Measurements from ENCODE around the gene GRK3.

GRK3 gene

DNA sequence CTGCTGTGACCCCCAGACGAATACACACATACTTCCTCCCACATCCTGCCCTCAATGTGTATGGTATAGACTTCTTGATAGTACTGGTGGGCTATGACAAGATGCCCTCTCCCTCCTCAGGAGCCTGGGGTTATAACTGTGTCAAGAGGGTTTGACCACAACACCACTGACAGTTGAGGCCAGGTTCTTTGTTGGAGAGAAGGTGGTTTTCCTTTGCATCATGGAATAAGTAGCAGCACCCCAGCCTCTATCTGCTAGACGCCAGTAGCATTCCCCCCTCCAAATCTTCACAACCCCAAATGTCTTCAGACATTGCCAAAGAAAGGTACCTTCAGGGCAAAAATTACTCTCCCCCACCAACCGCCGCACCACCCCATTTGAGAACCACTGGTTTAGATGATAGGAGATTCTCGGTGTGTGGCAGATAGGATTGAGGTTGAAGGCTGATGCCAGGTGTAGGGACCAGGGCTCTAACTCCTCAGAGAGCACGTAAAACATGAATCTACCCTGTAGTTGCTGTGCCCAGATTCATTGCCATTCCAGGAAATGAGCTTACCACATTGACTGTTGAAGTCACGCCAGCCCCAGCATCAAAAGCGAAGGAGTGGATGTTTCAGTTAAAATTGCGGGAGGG lies 172.0 kb downstream of the GRK3 start:
- no peak for DNase-seq (ENCODE audit: low spot score)

DNA sequence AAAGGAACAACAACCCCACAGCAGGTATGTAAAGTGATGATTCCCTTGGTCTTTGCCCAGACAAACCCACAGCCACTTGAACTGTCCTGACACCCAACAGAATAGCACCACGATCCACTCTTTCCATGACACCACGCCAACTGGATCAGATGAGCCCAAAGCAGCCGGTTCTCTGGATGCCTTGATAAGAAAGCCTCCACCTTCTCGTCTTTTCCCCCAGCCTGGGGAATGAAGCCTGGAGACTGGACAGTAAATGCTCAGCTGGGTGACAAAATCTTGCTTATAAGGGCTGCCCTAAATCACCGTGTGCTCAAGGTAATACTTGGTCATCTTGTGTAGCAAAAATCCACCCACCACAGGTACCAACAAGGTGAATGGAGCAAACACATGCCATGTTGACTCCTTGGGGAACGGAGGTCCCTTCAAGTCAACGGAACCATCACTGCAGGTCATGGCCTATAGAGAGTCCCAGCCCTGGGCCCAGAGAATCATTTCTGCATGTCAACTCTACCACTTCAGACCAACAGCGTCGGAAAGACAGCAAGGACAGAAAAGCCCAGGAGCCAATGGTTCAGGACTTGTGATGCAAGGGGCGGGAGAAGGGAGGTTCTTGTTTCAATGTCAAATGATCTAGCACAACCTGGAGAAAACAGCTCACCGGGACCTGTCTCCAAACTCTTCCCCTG lies 175.3 kb downstream of the GRK3 start:
- DNase-seq (ENCODE audit: low spot score): no peak

DNA sequence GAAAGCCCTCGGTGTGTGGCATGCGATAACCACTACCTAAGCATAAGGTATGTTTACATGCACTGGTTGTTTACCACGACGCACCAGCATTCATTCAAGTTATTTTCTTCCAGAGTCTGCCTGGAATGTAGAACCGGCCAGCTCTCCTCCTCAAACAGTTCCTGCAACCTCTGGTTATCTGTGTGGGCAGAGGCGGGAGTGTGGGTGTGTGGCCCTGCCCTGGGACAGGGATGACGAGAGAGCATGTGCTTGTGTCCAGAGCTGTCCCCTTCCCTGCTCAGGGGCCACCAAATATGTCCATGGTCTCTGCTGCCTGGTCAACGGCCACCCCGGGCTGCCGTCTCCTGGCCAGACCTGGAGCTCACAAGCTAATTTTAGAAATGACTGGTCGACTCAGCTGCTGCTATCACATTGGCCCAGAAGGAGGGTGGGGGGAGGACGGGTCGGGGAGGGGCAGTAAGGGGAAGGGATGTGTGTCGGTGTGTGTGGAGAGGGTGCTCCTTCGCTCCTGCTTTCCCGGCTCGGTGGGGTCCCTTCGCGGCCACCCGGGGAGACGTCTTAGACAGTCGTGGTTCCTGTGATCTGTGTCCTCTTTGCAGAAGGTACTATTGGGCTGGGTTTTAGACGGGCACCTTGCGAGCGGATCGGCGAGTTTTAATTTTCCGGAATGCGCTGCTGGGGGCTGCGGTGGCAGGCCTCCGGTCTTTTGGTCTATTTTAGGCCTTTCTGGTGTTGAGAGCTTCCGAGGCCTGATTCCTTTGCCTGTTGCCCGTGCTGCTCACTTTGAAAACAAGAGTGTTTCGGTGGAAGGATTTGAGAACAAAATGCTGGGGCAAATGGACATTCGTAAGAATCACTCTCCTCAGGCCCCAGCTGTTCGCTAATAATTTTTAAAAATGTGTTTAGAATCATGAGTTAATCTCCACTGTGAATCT lies 177.5 kb downstream of the GRK3 start, which contains the start of gene MYO18B:
MYO18B (plus strand) TSS at position 497 of the 935 bp plus-strand sequence. CDS start 18,905 bp downstream, outside the sequence.
- no peak for DNase-seq (ENCODE audit: low spot score)

DNA sequence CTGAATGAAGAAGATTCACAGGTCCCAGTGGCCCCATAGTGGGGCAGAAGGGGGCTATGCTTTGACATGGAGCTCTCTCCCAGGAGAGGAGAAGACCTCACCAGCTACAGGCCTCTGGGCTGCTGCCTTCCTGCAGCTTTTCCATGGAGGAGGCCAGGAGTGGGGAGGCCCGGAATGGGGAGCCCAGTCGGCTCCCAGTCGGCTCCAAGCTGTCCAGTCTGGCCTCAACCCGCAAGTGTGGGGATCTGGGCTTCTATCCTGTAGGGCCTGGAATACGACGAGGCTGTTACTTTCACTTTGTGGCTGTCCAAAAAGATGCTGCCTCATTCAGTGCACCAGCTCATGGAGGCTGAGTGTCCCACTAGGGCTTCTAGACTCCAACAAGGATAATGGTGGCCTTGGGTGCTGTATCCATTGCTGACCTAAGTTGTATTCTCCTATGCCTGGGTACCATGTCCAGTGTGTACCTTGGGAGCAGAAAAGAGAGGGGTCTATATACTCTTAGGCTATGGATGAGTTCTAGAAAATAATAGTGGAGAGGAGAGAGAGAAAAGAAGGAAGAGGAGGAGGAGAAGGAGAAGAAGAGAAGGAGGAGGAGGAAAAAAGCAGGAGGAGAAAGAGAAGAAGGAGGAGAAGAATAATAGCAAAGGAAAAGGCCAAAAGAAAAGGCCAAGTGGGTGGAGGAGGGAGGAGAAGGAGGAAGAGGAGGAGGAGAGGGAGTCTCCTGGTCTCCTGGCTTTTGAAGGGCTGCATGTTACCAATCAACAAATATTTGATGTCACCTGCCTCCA lies 178.6 kb downstream of the GRK3 start:
- no peak for DNase-seq (ENCODE audit: low spot score)

DNA sequence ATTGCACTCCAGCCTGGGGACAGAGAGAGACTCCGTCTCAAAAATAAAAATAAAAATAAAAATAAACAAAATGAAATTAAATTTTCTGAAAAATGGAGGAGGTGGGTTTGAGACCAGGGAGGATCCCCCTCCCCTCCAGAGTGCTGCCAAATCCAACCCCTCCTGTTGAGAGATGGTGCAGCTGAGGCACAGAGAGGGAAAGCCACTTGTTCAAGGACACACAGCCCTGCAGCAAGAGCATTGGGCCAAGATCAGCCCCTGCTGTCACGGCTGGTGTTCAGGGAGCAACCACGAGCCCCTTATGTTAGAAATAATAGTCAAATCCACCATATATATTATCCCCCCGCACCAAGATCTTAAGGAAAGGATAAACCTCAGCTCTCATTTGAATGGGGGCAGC lies 180.2 kb downstream of the GRK3 start:
- no peak for DNase-seq (ENCODE audit: low spot score)

DNA sequence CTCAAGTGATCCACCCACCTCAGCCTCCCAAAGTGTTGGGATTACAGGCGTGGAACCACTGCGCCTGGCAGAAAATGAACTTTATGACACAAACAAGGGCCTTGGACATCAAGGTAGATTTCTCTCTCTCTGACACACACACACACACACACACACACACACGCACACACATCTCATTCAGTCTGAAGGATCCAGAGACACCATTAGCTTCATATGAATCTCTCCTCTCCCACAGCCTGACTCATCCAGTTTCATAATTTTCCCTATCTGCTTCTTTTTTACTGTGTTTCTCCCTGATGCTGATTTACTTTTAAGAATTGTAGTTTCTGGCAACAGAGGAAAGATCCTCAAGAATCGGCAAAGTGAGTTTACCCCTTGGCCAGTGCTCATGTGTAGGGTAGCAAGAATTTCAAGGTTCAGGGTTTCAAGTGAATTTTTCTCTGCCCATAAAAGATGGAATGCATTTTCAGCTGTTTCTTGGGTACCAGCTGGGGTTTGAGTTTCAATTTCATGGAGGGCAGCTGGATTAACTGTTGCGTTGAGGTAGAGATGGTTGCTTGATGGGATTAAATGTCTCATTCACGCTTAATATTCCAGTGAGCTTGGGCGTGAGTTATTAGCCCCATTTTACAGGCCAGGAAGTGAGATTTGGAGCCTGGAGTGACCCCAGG lies 181.0 kb downstream of the GRK3 start:
- DNase-seq (ENCODE audit: low spot score): no peak

DNA sequence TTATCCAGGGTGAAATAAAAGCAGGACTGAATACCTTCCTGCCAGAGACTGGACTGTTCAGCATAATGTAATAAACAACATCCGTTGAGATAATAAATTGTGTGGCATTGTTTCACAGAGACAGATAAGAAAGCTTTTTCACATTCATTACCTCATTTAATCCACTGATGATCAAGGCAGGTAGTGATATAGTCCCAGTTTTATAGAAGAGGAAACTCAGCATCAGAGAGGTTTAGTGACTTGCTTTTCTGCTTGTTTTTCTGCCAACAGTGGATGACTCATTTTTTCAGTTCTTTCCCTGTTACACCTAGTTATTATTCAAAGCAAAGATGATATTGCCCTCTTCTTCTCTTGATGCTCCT lies 181.5 kb downstream of the GRK3 start:
- DNase-seq (ENCODE audit: low spot score): no peak

DNA sequence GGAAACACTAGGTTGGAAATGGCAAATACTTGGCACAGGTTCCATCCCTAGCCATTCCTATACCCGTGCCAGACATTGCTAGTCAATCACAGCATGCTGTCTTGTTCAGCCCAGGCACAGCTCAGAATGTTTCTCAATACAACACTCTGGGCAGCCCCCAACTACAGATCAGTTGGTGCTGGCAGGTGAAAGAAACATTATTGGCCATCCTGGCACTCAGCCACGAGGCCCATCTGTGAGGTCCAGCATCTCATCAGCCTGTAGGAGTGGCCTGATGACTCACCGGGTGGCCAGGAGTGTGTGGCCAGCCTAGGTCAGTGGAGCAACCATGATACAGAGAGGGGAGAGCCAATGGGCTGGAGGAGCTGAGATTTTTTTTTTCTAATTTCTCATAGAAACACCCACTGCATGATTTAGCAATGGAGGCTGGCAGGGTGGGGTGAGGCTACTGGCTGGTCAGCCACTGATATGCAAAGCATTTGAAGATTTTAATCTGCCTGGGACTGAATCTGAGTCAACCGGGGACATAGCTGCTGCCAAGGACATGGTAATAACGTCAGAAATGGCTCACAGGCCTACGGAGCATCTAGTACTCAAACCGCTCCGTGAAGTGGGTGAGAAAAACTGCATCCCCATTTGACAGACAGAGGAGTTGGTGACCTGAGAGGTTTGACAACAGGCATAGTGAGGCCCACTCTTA lies 182.9 kb downstream of the GRK3 start:
- peak; percentile 71 for DNase-seq (ENCODE audit: low spot score)

DNA sequence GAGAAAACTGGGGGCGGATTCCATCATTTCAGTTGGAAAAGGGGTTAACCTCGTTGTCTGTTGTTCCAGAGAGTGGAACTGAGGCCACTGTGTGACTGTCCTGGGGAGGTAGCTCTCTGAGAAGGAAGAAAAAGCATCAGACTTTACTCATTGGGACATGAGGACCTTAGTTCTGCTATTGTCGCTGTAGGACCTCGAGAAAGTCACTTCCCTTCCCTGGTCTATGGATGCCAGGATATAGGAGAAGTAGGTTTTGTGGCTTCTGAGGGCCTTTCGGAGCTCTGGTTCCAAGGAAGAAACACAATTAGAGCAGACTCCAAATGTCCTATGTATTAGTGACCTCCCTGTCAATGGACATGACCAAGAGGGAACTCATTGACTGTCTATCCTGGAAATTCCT lies 183.7 kb downstream of the GRK3 start:
- no peak for DNase-seq (ENCODE audit: low spot score)

DNA sequence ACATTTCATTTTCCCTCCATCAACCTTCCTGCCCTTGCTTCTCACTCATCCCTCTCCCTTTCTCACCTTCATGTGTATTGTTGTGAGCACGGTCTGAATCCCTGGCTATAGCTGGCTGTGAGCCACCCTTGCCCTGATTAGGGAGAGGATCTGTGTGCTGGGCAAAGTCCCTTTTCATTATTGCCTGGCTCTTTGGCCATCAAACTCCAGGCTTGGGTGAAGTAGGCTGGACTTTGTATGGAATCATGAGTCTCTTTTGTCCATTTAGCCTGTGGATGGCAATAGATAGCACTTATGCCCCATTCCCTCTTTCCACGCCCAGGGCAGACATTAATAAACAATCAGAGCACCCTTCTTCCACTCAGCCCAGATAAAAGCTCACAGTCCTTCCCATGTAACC lies 184.2 kb downstream of the GRK3 start:
- peak; percentile 85 for DNase-seq (ENCODE audit: low spot score)

DNA sequence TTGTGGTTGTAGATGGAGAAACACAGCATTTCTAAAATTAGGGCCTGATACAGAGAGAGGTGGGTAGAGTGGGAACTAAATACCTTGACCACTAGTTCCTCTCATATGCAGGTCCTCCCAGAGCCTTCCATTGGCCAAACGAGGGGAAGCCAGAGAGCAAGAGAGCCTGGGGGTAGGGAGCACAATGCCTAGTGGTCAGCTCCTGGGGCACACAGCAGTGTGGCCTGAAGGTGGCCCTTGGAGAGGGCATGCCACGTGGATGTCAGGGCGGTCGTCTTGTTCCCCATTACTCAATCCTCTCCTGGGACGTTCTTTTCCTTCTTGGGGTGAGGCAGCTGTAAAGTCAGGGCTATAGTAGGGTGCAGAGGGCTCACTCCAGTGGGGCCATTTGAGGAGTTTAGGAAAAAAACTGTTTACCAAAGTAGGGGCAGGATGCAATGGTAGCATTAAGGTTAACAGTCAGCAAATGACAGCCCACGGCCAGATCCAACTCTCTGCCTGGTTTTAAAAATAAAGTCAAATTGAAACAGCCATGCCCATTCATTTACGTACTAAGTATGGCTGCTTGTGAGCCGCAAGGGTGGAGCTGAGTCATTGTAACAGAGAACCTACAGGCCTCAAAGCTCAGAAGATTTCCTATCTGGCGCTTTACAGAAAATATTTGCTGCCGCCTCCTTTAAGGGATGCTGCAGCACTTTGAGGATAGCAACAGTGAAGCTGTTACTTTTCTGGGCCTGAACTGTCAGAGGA lies 185.1 kb downstream of the GRK3 start:
- no peak for DNase-seq (ENCODE audit: low spot score)

DNA sequence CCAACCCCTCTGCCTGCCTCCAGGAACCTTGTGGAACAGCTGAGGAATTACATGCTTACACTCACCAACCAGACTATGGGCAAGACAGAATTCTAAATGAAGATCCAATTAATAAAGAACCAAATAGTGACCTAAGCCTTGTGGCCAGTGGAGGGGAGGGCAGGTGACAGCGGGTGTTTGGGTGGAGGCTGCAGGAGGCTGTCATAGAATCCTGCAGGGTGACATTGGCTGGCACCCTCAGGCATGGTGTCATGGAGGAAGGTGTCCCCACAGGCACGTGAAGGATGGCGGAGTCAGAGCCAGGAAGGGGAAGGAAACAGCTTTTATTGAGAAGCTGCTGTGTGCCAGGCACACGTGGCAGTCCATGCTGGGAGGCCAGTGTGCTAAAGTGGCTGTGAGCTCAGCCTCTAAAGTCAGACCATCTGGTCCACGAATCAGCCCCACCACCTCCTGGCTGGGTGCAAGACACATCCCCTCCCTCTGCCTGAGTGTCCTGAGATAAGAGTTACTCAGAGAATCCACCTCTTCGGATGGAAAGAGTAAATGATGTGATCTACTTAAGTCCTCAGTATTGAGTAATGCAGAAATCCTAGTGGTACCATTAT lies 186.2 kb downstream of the GRK3 start:
- no peak for DNase-seq (ENCODE audit: low spot score)

DNA sequence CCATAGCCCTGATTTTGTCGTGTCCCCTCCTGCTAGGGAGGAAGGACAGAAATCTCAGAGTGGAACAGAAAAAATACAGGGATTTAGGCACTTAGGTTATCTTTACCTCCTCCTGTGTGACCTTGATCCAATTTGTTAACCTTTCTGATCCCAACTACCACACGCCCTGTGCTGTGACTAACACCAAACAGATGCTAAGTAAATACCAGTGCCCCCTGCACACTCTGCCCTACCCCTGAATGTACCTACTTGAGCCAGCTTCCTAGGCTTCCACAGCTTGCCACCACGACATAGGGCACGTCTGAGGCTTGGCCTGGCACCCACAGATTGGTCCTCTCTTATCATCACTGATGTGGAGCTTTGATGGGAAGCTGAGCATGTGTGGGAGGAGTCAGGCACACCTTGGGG lies 186.7 kb downstream of the GRK3 start:
- DNase-seq (ENCODE audit: low spot score): no peak

DNA sequence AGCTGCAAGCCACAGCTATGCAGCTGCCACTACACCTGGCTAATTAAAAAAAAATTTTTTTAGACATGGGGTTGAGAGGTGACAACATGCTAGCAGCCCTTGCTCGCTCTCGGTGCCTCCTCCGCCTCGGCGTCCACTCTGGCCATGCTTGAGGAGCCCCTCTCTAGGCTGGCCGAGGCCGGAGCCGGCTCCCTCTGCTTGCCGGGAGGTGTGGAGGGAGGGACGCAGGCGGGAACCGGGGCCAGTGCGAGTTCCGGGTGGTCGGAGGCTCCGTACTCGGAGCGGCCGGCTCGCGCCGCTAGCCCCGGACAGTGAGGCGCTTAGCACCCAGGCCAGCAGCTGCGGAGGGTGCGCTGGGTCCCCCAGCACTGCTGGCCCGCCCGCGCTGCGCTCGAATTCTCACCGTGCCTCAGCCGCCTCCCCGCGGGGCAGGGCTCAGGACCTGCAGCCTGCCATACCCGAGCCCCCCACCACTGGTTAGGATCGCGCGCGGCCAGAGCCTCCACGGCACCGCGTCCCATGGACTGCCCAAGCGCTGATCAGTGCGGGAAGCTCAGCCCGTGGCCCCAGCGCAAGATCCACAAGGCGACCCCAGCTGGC lies 188.2 kb downstream of the GRK3 start:
- no peak for DNase-seq (ENCODE audit: low spot score)

DNA sequence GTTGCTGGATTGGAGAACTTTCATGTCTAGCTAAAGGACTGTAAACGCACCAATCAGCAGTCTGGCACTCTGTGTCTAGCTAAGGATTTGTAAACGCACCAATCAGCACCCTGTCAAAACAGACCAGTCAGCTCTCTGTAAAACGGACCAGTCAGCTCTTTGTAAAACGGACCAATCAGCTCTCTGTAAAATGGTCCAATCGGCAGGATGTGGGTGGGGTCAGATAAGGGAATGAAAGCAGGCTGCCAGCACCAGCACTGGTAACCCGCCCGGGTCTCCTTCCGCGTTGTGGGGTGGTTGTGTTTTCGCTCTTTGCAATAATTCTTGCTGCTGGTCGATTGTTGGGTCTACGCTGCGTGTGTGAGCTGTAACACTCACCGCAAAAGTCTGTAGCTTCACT lies 188.8 kb downstream of the GRK3 start:
- DNase-seq (ENCODE audit: low spot score): no peak

DNA sequence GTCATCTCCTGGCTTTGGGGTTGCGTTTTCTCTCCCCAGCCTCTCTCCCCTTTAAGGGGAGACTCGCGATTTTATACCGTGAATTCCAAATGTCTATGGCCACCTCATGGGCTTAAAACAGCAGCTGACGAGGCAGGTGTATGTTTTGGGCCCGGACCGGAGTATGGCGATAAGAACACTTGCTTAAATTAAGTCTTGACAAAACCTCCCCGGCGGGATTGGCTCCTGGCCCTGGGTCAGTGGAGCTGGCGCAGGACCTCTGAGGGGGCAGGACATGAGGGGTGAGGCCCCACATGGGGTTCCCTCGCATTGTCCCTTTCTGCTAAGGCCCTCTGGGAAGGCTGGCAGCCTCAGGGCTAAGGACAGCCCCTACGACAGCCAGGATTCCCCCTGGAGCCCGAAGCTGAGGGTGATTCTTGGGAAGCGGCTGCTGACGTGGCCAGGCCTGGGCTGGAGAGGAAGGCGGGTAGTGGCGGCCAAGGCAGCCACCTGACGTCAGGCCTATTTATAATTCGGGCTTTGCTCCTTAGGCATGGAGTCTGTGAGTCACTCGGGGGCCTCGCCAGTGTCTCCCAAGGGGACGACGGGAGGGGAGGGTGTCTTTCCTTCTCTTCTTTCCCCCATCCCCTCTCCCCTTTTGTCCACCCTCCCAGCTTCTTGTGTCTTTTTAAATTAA lies 190.2 kb downstream of the GRK3 start:
- DNase-seq (ENCODE audit: low spot score): no peak

DNA sequence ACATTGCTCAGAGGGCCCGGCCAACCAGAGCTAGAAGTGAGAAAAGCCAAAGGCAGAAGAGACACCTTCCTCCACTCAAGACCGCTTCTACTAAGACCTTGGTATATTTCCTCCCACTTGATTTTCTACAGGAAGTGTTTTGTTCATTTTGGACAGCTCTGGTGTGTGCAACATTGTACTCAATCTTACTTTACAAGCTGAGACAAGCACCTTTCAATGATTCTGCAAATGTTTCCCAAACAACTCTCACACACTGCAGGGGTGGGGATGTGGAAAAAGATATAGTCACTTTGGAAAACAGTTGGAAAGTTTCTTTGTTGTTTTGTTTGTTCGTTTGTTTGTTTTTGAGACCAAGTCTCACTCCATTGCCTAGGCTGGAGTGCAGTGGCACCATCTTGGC lies 193.2 kb downstream of the GRK3 start:
- no peak for DNase-seq (ENCODE audit: low spot score)

DNA sequence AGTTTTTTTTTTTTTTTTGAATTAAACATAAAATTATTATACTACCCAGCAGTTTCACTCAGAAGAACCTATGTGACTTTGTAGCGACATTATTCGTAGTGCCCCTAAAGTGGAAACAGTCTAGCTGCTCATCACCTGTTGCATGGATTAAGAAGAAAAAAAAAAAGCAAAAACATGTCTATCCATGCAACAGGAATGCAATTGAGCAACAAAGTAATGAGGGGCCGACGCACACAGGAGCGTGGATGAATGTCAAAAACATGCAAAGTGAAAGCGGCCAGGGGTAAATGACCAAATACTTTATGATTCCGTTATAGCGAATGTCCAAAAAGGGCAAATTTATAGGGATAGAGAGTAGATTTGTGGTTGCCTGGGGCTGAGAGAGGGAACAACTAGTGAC lies 193.8 kb downstream of the GRK3 start:
- DNase-seq (ENCODE audit: low spot score): no peak

DNA sequence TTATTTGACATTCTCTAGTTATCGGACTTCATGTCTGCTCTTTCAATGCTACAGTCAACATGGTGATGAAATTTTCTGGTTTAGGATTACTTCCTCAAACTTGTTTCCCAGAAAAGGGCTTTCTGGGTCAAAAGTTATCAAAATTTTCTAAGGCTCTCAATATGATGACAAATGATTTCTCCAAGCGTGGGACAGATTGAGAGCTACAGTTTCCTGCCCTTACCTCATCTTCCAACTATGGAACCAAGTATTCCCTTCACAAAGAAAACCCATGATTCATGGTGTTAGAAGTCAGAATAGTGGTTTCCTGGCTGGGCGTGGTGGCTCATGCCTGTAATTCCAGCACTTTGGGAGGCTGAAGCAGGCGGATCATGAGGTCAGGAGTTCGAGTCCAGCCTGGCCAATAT lies 195.4 kb downstream of the GRK3 start:
- peak; percentile 56 for DNase-seq (ENCODE audit: low spot score)
